H9 (cell line): ENCODE measurements around the gene LRRC15. TPM values are rescaled to one million over a fixed set of nuclear protein-coding genes. Genes with fewer than 3 reads are reported as not detected.

Source experiments
- DNase-seq: peaks from one replicate; pipeline ENCODE4 v3.0.0-alpha.2; 2017
- H2AFZ ChIP-seq: one replicate; pipeline ENCODE4 v1.6.1; 2013; ENCODE audit warnings: mild to moderate bottlenecking, low read length, control low read depth, moderate library complexity
- H2AK5ac ChIP-seq: 2 replicates; pipeline ENCODE4 v1.6.1; 2013; ENCODE audit warnings: low read length, control low read depth, mixed read lengths; ENCODE audit not compliant: insufficient read length
- H2BK120ac ChIP-seq: one replicate; pipeline ENCODE4 v1.6.1; 2013; ENCODE audit warnings: low read depth, mild to moderate bottlenecking, low read length, control low read depth, inconsistent platforms; ENCODE audit not compliant: poor library complexity, severe bottlenecking
- H2BK12ac ChIP-seq: 2 replicates; pipeline ENCODE4 v1.6.1; 2013; ENCODE audit warnings: low read length, control low read depth, mixed read lengths, low read depth; ENCODE audit not compliant: insufficient read length
- H2BK15ac ChIP-seq: 2 replicates; pipeline ENCODE4 v1.6.1; 2013; ENCODE audit warnings: low read depth, low read length, control low read depth
- H2BK20ac ChIP-seq: one replicate; pipeline ENCODE4 v1.6.1; 2013; ENCODE audit warnings: low read depth, mild to moderate bottlenecking, low read length, control low read depth, inconsistent platforms; ENCODE audit not compliant: poor library complexity, severe bottlenecking
- H2BK5ac ChIP-seq: 2 replicates; pipeline ENCODE4 v1.6.1; 2013; ENCODE audit warnings: low read length, control low read depth, mixed read lengths; ENCODE audit not compliant: insufficient read length
- H3K14ac ChIP-seq: 2 replicates; pipeline ENCODE4 v1.6.1; 2013; ENCODE audit warnings: low read length, control low read depth; ENCODE audit not compliant: insufficient read depth
- H3K18ac ChIP-seq: 2 replicates; pipeline ENCODE4 v1.6.1; 2013; ENCODE audit warnings: low read depth, mild to moderate bottlenecking, mixed read lengths, low read length, control low read depth; ENCODE audit not compliant: insufficient read length
- H3K23ac ChIP-seq: 2 replicates; pipeline ENCODE4 v1.6.1; 2013; ENCODE audit warnings: low read length, control low read depth, mixed read lengths, low read depth; ENCODE audit not compliant: insufficient read length
- H3K23me2 ChIP-seq: 2 replicates; pipeline ENCODE4 v1.6.1; 2013; ENCODE audit warnings: low read depth, mild to moderate bottlenecking, mixed read lengths, low read length, control low read depth; ENCODE audit not compliant: insufficient read length, poor library complexity, severe bottlenecking
- H3K27ac ChIP-seq: 2 replicates; pipeline ENCODE4 v1.5.1; 2013; ENCODE audit warnings: low read length, control low read depth, mixed read lengths, low read depth; ENCODE audit not compliant: insufficient read length
- H3K27me3 ChIP-seq: 2 replicates; pipeline ENCODE4 v1.6.1; 2013; ENCODE audit warnings: low read length, control low read depth, inconsistent platforms; ENCODE audit not compliant: insufficient read depth
- H3K4ac ChIP-seq: 2 replicates; pipeline ENCODE4 v1.6.1; 2013; ENCODE audit warnings: low read depth, mild to moderate bottlenecking, control low read depth, inconsistent platforms, low read length, moderate library complexity
- H3K4me1 ChIP-seq: 2 replicates; pipeline ENCODE4 v1.6.1; 2013; ENCODE audit warnings: low read length, control low read depth, inconsistent platforms; ENCODE audit not compliant: insufficient read depth
- H3K4me2 ChIP-seq: 2 replicates; pipeline ENCODE4 v1.6.1; 2013; ENCODE audit warnings: low read length, control low read depth, mixed read lengths; ENCODE audit not compliant: insufficient read length, insufficient read depth
- H3K56ac ChIP-seq: 2 replicates; pipeline ENCODE4 v1.6.1; 2013; ENCODE audit warnings: low read depth, mild to moderate bottlenecking, mixed read lengths, low read length, control low read depth; ENCODE audit not compliant: insufficient read length
- H3K79me1 ChIP-seq: 2 replicates; pipeline ENCODE4 v1.6.1; 2013; ENCODE audit warnings: low read depth, mild to moderate bottlenecking, moderate library complexity, low read length, control low read depth, inconsistent platforms; ENCODE audit not compliant: insufficient read depth, poor library complexity, severe bottlenecking
- H3K79me2 ChIP-seq: 2 replicates; pipeline ENCODE4 v1.6.1; 2013; ENCODE audit warnings: low read length, control low read depth, inconsistent platforms; ENCODE audit not compliant: insufficient read depth
- H3K9ac ChIP-seq: 2 replicates; pipeline ENCODE4 v1.6.1; 2013; ENCODE audit warnings: low read length, control low read depth, mixed read lengths; ENCODE audit not compliant: insufficient read length; ENCODE audit errors: extremely low read depth
- H3K9me3 ChIP-seq: one replicate; pipeline ENCODE4 v1.6.1; 2013; ENCODE audit warnings: low read depth, low read length, inconsistent platforms; ENCODE audit not compliant: control insufficient read depth
- H3T11ph ChIP-seq: one replicate; pipeline ENCODE4 v1.6.1; 2013; ENCODE audit warnings: mild to moderate bottlenecking, low read length, control low read depth, inconsistent platforms
- H4K20me1 ChIP-seq: one replicate; pipeline ENCODE4 v1.6.1; 2013; ENCODE audit not compliant: control insufficient read depth, insufficient read length, insufficient read depth
- H4K5ac ChIP-seq: 2 replicates; pipeline ENCODE4 v1.6.1; 2013; ENCODE audit warnings: low read depth, mild to moderate bottlenecking, mixed read lengths, low read length, control low read depth; ENCODE audit not compliant: insufficient read length
- H4K8ac ChIP-seq: replicated peaks from 2 replicates; pipeline ENCODE4 v1.6.1; 2013; ENCODE audit warnings: low read length, control low read depth, mixed read lengths, low read depth; ENCODE audit not compliant: insufficient read length
- H4K91ac ChIP-seq: 2 replicates; pipeline ENCODE4 v1.6.1; 2013; ENCODE audit warnings: low read depth, mild to moderate bottlenecking, moderate library complexity, mixed read lengths, low read length, control low read depth; ENCODE audit not compliant: insufficient read length
- H3K27ac Mint-ChIP-seq, 3 experiments: 2 replicates in 2 of 3; 3 replicates in 1 of 3; pipeline ENCODE4 v1.8.0; 2020 to 2021; ENCODE audit warnings: mixed read lengths in 3 of 3, mild to moderate bottlenecking in 1 of 3, moderate library complexity in 1 of 3
- H3K27me3 Mint-ChIP-seq: 2 replicates; pipeline ENCODE4 v1.8.0; 2021; ENCODE audit warnings: low read depth, mild to moderate bottlenecking, moderate library complexity, mixed read lengths
- H3K36me3 Mint-ChIP-seq, 3 experiments: 2 replicates in 2 of 3; 3 replicates in 1 of 3; pipeline ENCODE4 v1.8.0; 2020 to 2021; ENCODE audit warnings: low read depth in 3 of 3, mixed read lengths in 3 of 3; ENCODE audit not compliant: insufficient read depth in 1 of 3
- H3K4me1 Mint-ChIP-seq, 2 experiments: 2 replicates each; pipeline ENCODE4 v1.8.0; 2020; ENCODE audit warnings: mixed read lengths in 2 of 2
- H3K4me3 Mint-ChIP-seq, 2 experiments: 2 replicates in 1 of 2; 3 replicates in 1 of 2; pipeline ENCODE4 v1.8.0; 2020 to 2021; ENCODE audit warnings: mild to moderate bottlenecking in 2 of 2, mixed read lengths in 2 of 2, moderate library complexity in 1 of 2
- H3K9me3 Mint-ChIP-seq, 2 experiments: 2 replicates in 1 of 2; 3 replicates in 1 of 2; pipeline ENCODE4 v1.8.0; 2020; ENCODE audit warnings: mild to moderate bottlenecking in 2 of 2, mixed read lengths in 2 of 2, moderate library complexity in 1 of 2
- CTCF ChIP-seq: fragments of 200-600 bp; sonication (generic); conservative IDR thresholded peaks from 3 replicates; pipeline ENCODE4 v1.8.0; 2021; ENCODE audit warnings: antibody characterized with exemption, mild to moderate bottlenecking
- WGBS: extraction: QIAGEN DNeasy Blood & Tissue Kit; methylation state at CpG from one replicate; pipeline ENCODE4 v1.1.7; 2013; ENCODE audit warnings: missing lambda C conversion rate, low lambda C conversion rate, mixed read lengths; ENCODE audit not compliant: insufficient read length; ENCODE audit errors: extremely low coverage; 5-methylcytosine and 5-hydroxymethylcytosine counted together
- total RNA-seq: library from RNA; stranded (reverse); gene quantifications from 2 replicates; pipeline ENCODE4 v1.2.1, GENCODE V29; 2021

The LRRC15 gene
- total RNA-seq, 1 experiment from 2014 or later = 0.07 TPM

- H4K8ac ChIP-seq = no peak overlapping the region
- Mint-ChIP-seq H3K27ac (no peak overlapping the region), H3K9me3 (no peaks in the 10 kb centered on the region), H3K4me3 (peak overlapping the region in 1 of 2 experiments; percentile 1; a peak in 1 of 5 replicates), H3K4me1 (peaks cover 39 to 65% of the 10 kb centered on the region in 2 experiments), H3K36me3 (no peaks in the 10 kb centered on the region), H3K27me3 (peaks cover 6% of the 10 kb centered on the region)
- no peak for TF ChIP-seq CTCF
- H3K23me2 ChIP-seq = no peaks in the 10 kb centered on the region
- no CpG with 5 or more reads among the region's 20 CpGs for WGBS
- no peak overlapping the region for H4K5ac ChIP-seq
- no peaks in the 10 kb centered on the region for H4K20me1 ChIP-seq
- H3K79me1 ChIP-seq = no peaks in the 10 kb centered on the region
- no peak overlapping the region for H2BK120ac ChIP-seq
- no peak overlapping the region for H3K56ac ChIP-seq
- no peak overlapping the region for H3K4me2 ChIP-seq
- no peak overlapping the region for H2BK5ac ChIP-seq
- no peak overlapping the region for H2BK20ac ChIP-seq
- no peak overlapping the region for H3T11ph ChIP-seq
- H3K27me3 ChIP-seq = no peaks in the 10 kb centered on the region
- H3K23ac ChIP-seq = no peak overlapping the region
- no peaks in the 10 kb centered on the region for H3K9me3 ChIP-seq
- H3K4ac ChIP-seq = no peak overlapping the region
- H3K79me2 ChIP-seq = no peaks in the 10 kb centered on the region
- H2BK12ac ChIP-seq = no peak overlapping the region
- no peak overlapping the region for H2AK5ac ChIP-seq
- H3K14ac ChIP-seq = no peak overlapping the region
- H3K18ac ChIP-seq = no peak overlapping the region
- DNase-seq = peak; percentile 18
- H2AFZ ChIP-seq = no peak overlapping the region
- H3K9ac ChIP-seq = no peak overlapping the region
- H4K91ac ChIP-seq = no peak overlapping the region
- H3K4me1 ChIP-seq = no peaks in the 10 kb centered on the region; the same call in 1 of the 2 replicates
- H3K27ac ChIP-seq = no peak overlapping the region
- no peak overlapping the region for H2BK15ac ChIP-seq
Measured at GRCh38 chr3:194382196-194382891, 12.8 kb upstream of the LRRC15 start.
